Activated CD8-positive, alpha-beta T cell treated with anti-CD3 and anti-CD28 coated beads for 36 hours (primary cell): ENCODE measurements around the gene ADD3. TPM values are rescaled to one million over a fixed set of nuclear protein-coding genes. Genes with fewer than 3 reads are reported as not detected.

Experiments used
- ATAC-seq: fragments of 200-7000 bp; cut with Tn5 transposase; one replicate; pipeline ENCODE4 v1.10.0; 2021; ENCODE audit warnings: mild to moderate bottlenecking, moderate library complexity
- CTCF ChIA-PET: fragments of 350-600 bp; sonication (Branson Sonifier 250); formaldehyde crosslinking; loops from one replicate; lab custom pipeline; 2021; ENCODE audit warnings: antibody characterized with exemption; lab: Charles Lee
- POLR2A ChIA-PET: fragments of 350-600 bp; sonication (Branson Sonifier 250); formaldehyde crosslinking; loops from one replicate; lab custom pipeline; 2021; ENCODE audit warnings: antibody characterized with exemption; lab: Charles Lee
- DNase-seq: peaks from one replicate; pipeline ENCODE4 v3.0.0-alpha.2; 2020
- H3K27ac Mint-ChIP-seq: one replicate; pipeline ENCODE4 v1.8.0; 2021; ENCODE audit warnings: mild to moderate bottlenecking, mixed read lengths
- H3K27me3 Mint-ChIP-seq: one replicate; pipeline ENCODE4 v1.8.0; 2021; ENCODE audit warnings: mixed read lengths
- H3K36me3 Mint-ChIP-seq: one replicate; pipeline ENCODE4 v1.8.0; 2021; ENCODE audit warnings: low read depth, mixed read lengths
- H3K4me1 Mint-ChIP-seq: one replicate; pipeline ENCODE4 v1.8.0; 2021; ENCODE audit warnings: low read depth, mixed read lengths
- H3K4me3 Mint-ChIP-seq: one replicate; pipeline ENCODE4 v1.8.0; 2021; ENCODE audit warnings: mild to moderate bottlenecking, moderate library complexity, mixed read lengths
- H3K9me3 Mint-ChIP-seq: one replicate; pipeline ENCODE4 v1.8.0; 2021; ENCODE audit warnings: mixed read lengths
- CTCF ChIP-seq: fragments of 200-600 bp; IDR thresholded peaks from one replicate; pipeline ENCODE4 v1.8.0; 2022; ENCODE audit warnings: antibody characterized with exemption, mild to moderate bottlenecking
- intact Hi-C: fragments of 100-400 bp; cut with micrococcal nuclease; formaldehyde crosslinking; loops from one replicate; pipeline ENCODE4 v1.10.0; 2022
- total RNA-seq, 2 experiments: library from RNA; stranded (reverse); gene quantifications; one replicate each; pipeline ENCODE4 v1.2.3, GENCODE V29; 2021

Gene ADD3
- total RNA-seq, 2 experiments from 2014 or later, result 66.8 to 77.0 TPM

DNA sequence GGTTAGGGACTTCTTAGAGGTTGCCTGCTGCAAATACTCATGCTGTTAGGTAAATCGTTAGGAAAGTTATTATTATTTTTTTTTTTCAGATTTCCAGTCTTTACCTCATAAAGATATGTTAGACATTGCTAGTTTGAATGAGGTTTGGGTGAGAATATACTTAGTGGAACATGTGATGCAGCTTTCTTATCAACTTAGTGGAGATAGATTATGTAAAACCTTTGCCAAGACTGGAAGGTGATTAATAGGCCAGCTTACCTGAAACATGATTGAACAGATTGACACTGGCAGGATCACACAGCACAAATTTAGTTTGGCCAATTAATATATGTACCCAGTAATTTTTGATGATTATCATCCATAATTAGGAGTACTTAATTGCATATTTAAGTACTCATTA, 32.3 kb downstream of the ADD3 start:
- Mint-ChIP-seq H3K27me3 (no peaks in the 10 kb centered on the region), H3K9me3 (peaks cover 6% of the 10 kb centered on the region), H3K27ac (no peak overlapping the region), H3K4me3 (no peak overlapping the region), H3K36me3 (peaks cover 15% of the 10 kb centered on the region), H3K4me1 (peaks cover 78% of the 10 kb centered on the region)
- ATAC-seq (no peak), DNase-seq (no peak)
- ChIA-PET CTCF (interaction anchor here (0.9 to 1.3 kb wide), 4 partner anchors 10 to 65 kb away, joined by 3 to 4 read pairs (median 4); no protein-coding TSS in a partner anchor), POLR2A (interaction anchor here (0.9 to 1.1 kb wide), 3 partner anchors 11 to 37 kb away, joined by 3 to 5 read pairs (median 3); partner anchors contain the start of gene ADD3)
- no peak for TF ChIP-seq CTCF
- intact Hi-C loops, result no loop called here

DNA sequence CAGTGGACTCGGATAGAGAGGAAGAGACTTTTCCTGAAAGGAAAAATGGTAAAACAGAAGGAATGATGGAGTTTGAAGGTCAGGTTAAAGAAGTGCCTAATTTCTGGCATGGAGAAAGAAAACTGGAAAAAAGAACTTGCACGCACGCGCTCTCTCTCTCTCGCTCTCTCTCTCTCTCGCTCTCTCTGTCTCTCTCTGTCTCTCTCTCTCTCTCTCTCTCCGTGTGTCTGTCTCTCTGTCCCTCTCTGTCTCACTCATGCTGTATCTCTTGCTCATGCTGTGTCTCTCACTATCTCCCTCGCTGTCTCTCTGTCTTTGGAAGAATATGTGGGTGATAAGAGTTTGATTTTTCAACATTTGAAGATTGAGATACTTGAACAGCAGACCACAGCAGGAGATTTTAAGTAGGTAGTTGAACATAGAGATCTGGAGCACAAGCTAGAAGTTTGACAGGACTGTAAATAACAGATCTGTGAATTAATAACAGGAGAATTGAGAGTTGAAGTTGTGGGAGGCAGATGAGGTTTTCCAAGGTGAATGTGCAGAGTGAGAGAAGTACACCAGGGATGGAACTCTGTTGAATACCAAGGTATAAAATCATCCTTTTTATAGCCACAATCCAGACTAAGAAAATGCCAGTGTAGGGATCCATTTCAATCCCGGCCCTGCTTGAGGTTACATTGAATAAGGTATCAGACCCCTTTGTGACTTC, 33.1 kb downstream of the ADD3 start:
- ATAC-seq (no peak), DNase-seq (no peak)
- Mint-ChIP-seq H3K4me1 (peaks cover 73% of the 10 kb centered on the region), H3K36me3 (peaks cover 13% of the 10 kb centered on the region), H3K27ac (peak overlapping the region; percentile 3), H3K27me3 (no peaks in the 10 kb centered on the region), H3K9me3 (peaks cover 5% of the 10 kb centered on the region), H3K4me3 (no peak overlapping the region)
- ChIA-PET POLR2A (no interaction called here), CTCF (interaction anchor here (1.8 kb wide), 1 partner anchor 11 kb away, joined by 6 read pairs; no protein-coding TSS in a partner anchor)
- TF ChIP-seq CTCF, result no peak
- intact Hi-C loops, result no loop called here

DNA sequence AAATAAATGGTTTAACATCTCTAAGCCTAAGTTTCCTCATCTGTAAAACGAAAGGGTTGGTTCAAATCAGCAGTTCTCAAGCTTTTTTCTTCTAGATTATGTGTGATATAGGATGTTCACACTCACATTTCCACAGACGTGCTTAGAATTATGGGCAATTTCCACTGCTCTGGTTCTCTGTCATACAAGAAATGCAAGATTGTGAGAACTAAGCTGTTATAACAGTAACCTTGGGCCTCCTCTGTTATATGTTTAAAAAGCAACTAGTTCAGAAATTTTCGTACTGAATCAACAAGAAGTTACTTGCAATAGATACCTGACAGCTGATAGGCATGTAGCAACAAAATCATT, 33.7 kb downstream of the ADD3 start:
- TF ChIP-seq CTCF, result no peak
- ATAC-seq (no peak), DNase-seq (no peak)
- Mint-ChIP-seq H3K27me3 (no peaks in the 10 kb centered on the region), H3K9me3 (peaks cover 5% of the 10 kb centered on the region), H3K4me1 (peaks cover 70% of the 10 kb centered on the region), H3K36me3 (peaks cover 11% of the 10 kb centered on the region), H3K27ac (peak overlapping the region; percentile 37), H3K4me3 (no peak overlapping the region)
- intact Hi-C loops, result no loop called here
- POLR2A ChIA-PET, result no interaction called here
- CTCF ChIA-PET, result interaction anchor here (0.7 to 1.8 kb wide), 3 partner anchors 8 to 17 kb away, joined by 3 to 6 read pairs (median 3); no protein-coding TSS in a partner anchor

DNA sequence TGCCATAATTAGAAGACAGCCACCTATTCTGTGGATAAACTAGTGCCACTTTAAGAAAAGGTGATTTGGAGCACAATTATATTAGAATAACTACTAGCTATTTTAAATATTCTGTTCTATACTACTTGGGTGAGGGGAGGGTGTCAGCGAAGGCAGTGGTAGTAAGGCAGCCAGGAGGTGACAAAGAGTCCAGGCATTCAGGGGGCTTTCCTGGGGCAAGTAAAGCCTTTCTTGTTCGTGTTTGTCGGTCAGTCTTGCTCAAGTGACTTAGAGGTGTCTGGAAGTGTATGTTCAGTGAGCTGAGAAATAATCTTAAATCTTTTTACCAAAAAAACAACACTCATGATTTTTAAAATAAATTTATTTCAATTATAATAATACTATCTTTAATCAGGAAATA, 34.4 kb downstream of the ADD3 start:
- intact Hi-C loops, result no loop called here
- Mint-ChIP-seq H3K4me1 (peaks cover 63% of the 10 kb centered on the region), H3K9me3 (peaks cover 6% of the 10 kb centered on the region), H3K27me3 (no peaks in the 10 kb centered on the region), H3K36me3 (peaks cover 12% of the 10 kb centered on the region), H3K4me3 (no peak overlapping the region), H3K27ac (no peak overlapping the region)
- TF ChIP-seq CTCF, result no peak
- POLR2A ChIA-PET, result no interaction called here
- ATAC-seq (no peak), DNase-seq (no peak)
- CTCF ChIA-PET, result interaction anchor here (0.7 to 1.8 kb wide), 4 partner anchors 9 to 33 kb away, joined by 3 to 6 read pairs (median 3); no protein-coding TSS in a partner anchor

DNA sequence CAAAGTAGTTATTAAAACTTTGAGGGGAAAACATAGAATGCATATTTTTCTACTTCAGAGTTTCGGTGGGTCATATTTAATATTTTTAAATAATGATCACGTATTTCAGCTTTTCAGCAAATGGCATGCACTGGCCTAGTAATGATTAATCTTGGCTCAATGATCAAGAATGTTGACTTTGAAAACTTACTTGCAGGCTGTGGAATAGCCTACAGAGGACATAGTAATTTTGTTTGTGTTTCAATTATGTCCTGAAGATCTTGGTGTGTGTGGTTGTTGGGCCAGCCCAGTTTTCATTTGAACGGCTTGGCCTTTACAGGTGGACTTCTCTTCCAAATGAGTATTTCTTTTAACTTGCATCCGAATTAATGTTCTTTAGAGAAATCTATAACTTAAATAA, 35.1 kb downstream of the ADD3 start:
- H3K27me3 Mint-ChIP-seq, result no peaks in the 10 kb centered on the region

More for the DNA sequence above, 35.1 kb downstream of the ADD3 start:
- TF ChIP-seq CTCF, result no peak
- POLR2A ChIA-PET, result no interaction called here
- Mint-ChIP-seq H3K36me3 (peaks cover 17% of the 10 kb centered on the region), H3K9me3 (peaks cover 7% of the 10 kb centered on the region), H3K4me1 (peaks cover 62% of the 10 kb centered on the region), H3K27ac (no peak overlapping the region), H3K4me3 (no peak overlapping the region)
- CTCF ChIA-PET, result interaction anchor here (1.3 kb wide), 1 partner anchor 32 kb away, joined by 3 read pairs; no protein-coding TSS in a partner anchor
- no peak for ATAC-seq
- intact Hi-C loops, result no loop called here
- DNase-seq, result no peak
